Measurements from ENCODE around the gene PRCC.

Gene PRCC

GRCh38 chr1:156804026-156804425 is 36.7 kb downstream of the PRCC start:
- H3K36me3 ChIP-seq: peaks cover 24 to 29% (median 24%) of the 10 kb centered on the region in 3 donors
- no peak overlapping the region for H3K27ac ChIP-seq
- intact Hi-C loops (cut with DNase I; ENCODE audit: low total_unique reads): no loop called here
- H3K27me3 ChIP-seq: no peaks in the 10 kb centered on the region
- peak in 1 of 2 donors; percentile 27 for DNase-seq
- H3K4me1 ChIP-seq: peaks cover 0 to 9% (median 0%) of the 10 kb centered on the region in 4 donors
- no peaks in the 10 kb centered on the region for H3K9me3 ChIP-seq
- no peak overlapping the region for H3K4me3 ChIP-seq
- no peak for TF ChIP-seq CTCF (IDR thresholded peaks at IDR 0.05)

DNA sequence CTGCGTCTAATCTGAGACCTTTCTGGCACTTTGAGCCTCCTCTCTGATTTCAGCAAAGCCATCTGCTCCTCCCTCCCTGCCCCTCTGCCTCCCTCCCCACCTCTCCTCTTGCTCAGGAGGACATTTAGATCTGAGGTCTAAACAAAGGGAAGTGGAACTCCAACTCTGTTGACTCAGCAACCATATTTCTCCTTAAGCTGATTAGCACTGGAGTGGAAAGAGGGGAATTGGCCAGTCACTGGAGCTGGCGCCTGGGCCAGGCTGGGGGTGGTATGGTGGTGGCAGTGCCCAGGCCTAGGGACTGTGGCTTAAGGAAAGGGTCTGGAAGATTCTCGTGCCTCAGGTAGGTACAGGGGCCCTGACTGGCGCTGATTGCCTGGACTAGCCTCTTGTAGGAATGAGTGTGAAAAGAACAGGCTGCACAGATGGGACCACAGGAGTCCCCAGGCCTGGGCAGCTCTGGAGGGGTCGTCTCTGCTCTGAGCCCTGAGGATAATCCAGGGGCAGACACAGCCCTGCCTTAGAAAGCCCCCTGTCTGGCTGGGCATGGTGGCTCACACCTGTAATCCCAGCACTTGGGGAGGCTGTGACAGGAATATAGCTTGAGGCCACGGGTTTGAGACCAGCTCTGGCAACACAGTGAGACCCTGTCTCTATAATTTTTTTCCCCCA is 37.4 kb downstream of the PRCC start:
- TF ChIP-seq CTCF (IDR thresholded peaks at IDR 0.05): no peak
- peaks cover 17 to 22% (median 19%) of the 10 kb centered on the region in 3 donors for H3K36me3 ChIP-seq
- no peak overlapping the region for H3K27ac ChIP-seq
- intact Hi-C loops (cut with DNase I; ENCODE audit: low total_unique reads): no loop called here
- H3K4me1 ChIP-seq: peaks cover 0 to 9% (median 0%) of the 10 kb centered on the region in 4 donors
- no peak overlapping the region for H3K4me3 ChIP-seq
- H3K9me3 ChIP-seq: no peaks in the 10 kb centered on the region
- peak in 1 of 2 donors; percentile 62 for DNase-seq
- H3K27me3 ChIP-seq: no peaks in the 10 kb centered on the region

DNA sequence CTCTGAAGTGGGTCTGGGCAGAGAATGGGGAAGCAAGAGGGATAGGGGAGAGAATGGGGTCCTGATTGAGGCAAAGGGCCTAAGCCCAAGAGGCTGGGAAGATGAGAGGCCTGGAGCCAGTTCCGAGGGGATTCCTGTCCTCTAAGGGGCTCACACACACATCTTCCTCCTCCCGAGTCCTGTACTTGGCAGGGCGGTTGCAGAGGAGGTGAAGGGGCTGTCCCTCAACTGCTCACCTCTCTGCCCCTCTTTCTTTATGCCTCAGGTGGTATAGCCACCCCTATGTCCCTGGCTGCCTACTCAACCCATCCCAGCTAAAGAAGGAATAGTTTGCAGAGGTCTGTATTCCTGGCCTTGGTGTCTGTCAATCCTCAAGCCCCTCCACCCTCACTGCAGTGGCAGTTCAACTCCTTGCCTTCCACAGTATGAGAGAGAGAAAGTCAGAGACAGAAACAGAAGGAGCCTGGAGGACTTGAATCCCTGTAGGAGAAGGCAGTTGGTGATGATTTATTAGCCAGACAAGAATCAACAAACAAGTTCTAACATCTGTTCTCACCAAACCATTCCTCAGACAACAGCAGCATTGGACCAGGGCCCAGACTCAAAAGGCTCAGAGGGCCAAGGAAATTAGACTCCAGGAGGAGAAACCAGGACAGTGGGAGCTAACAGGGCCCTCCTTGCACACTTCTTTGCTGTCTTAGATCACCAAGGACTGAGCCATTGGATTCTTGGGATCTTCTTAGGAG is 38.6 kb downstream of the PRCC start:
- intact Hi-C loops (cut with DNase I; ENCODE audit: low total_unique reads): no loop called here
- Histone ChIP-seq H3K4me1 (peaks cover 0 to 9% (median 0%) of the 10 kb centered on the region in 4 donors), H3K27me3 (no peaks in the 10 kb centered on the region), H3K36me3 (peaks cover 5 to 10% (median 7%) of the 10 kb centered on the region in 3 donors), H3K9me3 (no peaks in the 10 kb centered on the region), H3K27ac (no peak overlapping the region), H3K4me3 (no peak overlapping the region)
- TF ChIP-seq CTCF (IDR thresholded peaks at IDR 0.05): no peak
- peak; percentile 45 to 73 for DNase-seq

- H3K27ac ChIP-seq: no peak overlapping the region
- DNase-seq: peak in 1 of 2 donors; percentile 44
- H3K4me1 ChIP-seq: peaks cover 0 to 9% (median 0%) of the 10 kb centered on the region in 4 donors
- TF ChIP-seq CTCF (IDR thresholded peaks at IDR 0.05): no peak
- H3K4me3 ChIP-seq: no peak overlapping the region
- H3K9me3 ChIP-seq: no peaks in the 10 kb centered on the region
- intact Hi-C loops (cut with DNase I; ENCODE audit: low total_unique reads): no loop called here
- H3K27me3 ChIP-seq: no peaks in the 10 kb centered on the region
- H3K36me3 ChIP-seq: peaks cover 0 to 2% (median 0%) of the 10 kb centered on the region in 3 donors
Measured at GRCh38 chr1:156806512-156807440, 39.4 kb downstream of the PRCC start.

DNA sequence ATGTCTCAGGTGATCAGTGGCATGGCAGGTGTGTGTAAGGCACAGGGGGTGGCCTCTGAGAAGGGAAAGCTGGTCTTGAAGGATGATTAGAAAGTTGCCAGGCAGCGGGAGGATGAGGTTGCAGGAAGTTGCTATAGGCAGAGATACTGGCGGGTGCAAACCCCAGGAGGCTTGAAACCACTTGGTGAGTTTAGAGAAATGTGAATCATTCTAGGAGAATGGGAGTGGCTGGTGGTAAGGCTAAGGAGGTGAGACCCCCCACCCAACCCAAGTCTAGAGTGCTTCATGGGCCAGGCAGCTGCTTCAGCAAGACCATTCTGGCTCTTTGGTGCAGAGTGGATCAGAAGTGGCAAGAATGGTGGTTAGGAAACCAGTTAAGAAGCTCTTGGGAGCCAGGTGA is 40.3 kb downstream of the PRCC start:
- Histone ChIP-seq H3K4me1 (peaks cover 0 to 9% (median 0%) of the 10 kb centered on the region in 4 donors), H3K36me3 (no peaks in the 10 kb centered on the region)
- intact Hi-C loops (cut with DNase I; ENCODE audit: low total_unique reads): no loop called here

More for the DNA sequence above, 40.3 kb downstream of the PRCC start:
- H3K9me3 ChIP-seq: no peaks in the 10 kb centered on the region
- no peak for TF ChIP-seq CTCF (IDR thresholded peaks at IDR 0.05)
- no peaks in the 10 kb centered on the region for H3K27me3 ChIP-seq
- H3K27ac ChIP-seq: no peak overlapping the region
- peak in 1 of 2 donors; percentile 23 for DNase-seq
- H3K4me3 ChIP-seq: no peak overlapping the region

Data from tibial artery (tissue), 4 donors.